ENCODE data around the gene HLA-DOA. TPM values are rescaled to one million over a fixed set of nuclear protein-coding genes. Genes with fewer than 3 reads are reported as not detected.

Gene HLA-DOA
- total RNA-seq, 3 donors from 2014 or later (not counting 1 experiment from before 2014, with no cell fraction given) = 1.2 to 4.3 (median 3.6) TPM

- H3K36me3 Mint-ChIP-seq = peaks cover 2% of the 10 kb centered on the region
- H3K9me3 Mint-ChIP-seq = peaks cover 0 to 2% of the 10 kb centered on the region in 2 donors
- H3K4me1 Mint-ChIP-seq = no peaks in the 10 kb centered on the region
- no peaks in the 10 kb centered on the region for H3K27me3 ChIP-seq (ENCODE audit: control insufficient read depth, insufficient read depth, low read length)
- H3K27me3 Mint-ChIP-seq (ENCODE audit: low read depth in 2 of 2) = peaks cover 16 to 28% of the 10 kb centered on the region in 2 donors
- H3K4me3 Mint-ChIP-seq = no peak overlapping the region
- peak overlapping the region in 1 of 2 donors; percentile 56 for H3K27ac Mint-ChIP-seq
- 47% methylated on average over 6 of the region's 6 CpGs for WGBS (ENCODE audit: insufficient coverage)
- DNase-seq (peak in 1 of 2 donors; percentile 63), ATAC-seq (peak; percentile 65 to 80 (median 69))
- TF ChIP-seq CTCF (IDR thresholded peaks at IDR 0.05) = no peak
- peak overlapping the region; percentile 99 for H3K27ac ChIP-seq (ENCODE audit: low read length)
- peaks cover 2% of the 10 kb centered on the region for H3K9me3 ChIP-seq (ENCODE audit: control insufficient read depth, insufficient read depth, low read length)
- no peaks in the 10 kb centered on the region for H3K36me3 ChIP-seq (ENCODE audit: control insufficient read depth, insufficient read depth, low read length)
- H3K4me3 ChIP-seq (ENCODE audit: low read length) = no peak overlapping the region
- peaks cover 14% of the 10 kb centered on the region for H3K4me1 ChIP-seq (ENCODE audit: control insufficient read depth, insufficient read depth, low read length)
- intact Hi-C loops (cut with micrococcal nuclease) = no loop called here
Observed at GRCh38 chr6:33029328-33030184, 20.2 kb upstream of the HLA-DOA start.

- DNase-seq (no peak), ATAC-seq (no peak)
- Mint-ChIP-seq H3K36me3 (no peaks in the 10 kb centered on the region), H3K27ac (no peak overlapping the region), H3K27me3 (ENCODE audit: low read depth in 2 of 2) (peaks cover 11 to 16% of the 10 kb centered on the region in 2 donors), H3K9me3 (no peaks in the 10 kb centered on the region), H3K4me1 (no peaks in the 10 kb centered on the region), H3K4me3 (no peak overlapping the region)
- WGBS (ENCODE audit: insufficient coverage) = 21% methylated on average over 1 of the region's 1 CpG
- H3K36me3 ChIP-seq (ENCODE audit: control insufficient read depth, insufficient read depth, low read length) = no peaks in the 10 kb centered on the region
- H3K27ac ChIP-seq (ENCODE audit: low read length) = peak overlapping the region; percentile 99
- intact Hi-C loops (cut with micrococcal nuclease) = no loop called here
- no peak overlapping the region for H3K4me3 ChIP-seq (ENCODE audit: low read length)
- no peak for TF ChIP-seq CTCF (IDR thresholded peaks at IDR 0.05)
- no peaks in the 10 kb centered on the region for H3K9me3 ChIP-seq (ENCODE audit: control insufficient read depth, insufficient read depth, low read length)
- no peaks in the 10 kb centered on the region for H3K27me3 ChIP-seq (ENCODE audit: control insufficient read depth, insufficient read depth, low read length)
- H3K4me1 ChIP-seq (ENCODE audit: control insufficient read depth, insufficient read depth, low read length) = peaks cover 14% of the 10 kb centered on the region
Observed at GRCh38 chr6:33028220-33028849, 18.9 kb upstream of the HLA-DOA start.

- TF ChIP-seq CTCF (IDR thresholded peaks at IDR 0.05) = no peak
- H3K27me3 ChIP-seq (ENCODE audit: control insufficient read depth, insufficient read depth, low read length) = no peaks in the 10 kb centered on the region
- H3K27me3 Mint-ChIP-seq (ENCODE audit: low read depth in 2 of 2) = peaks cover 6 to 8% of the 10 kb centered on the region in 2 donors
- intact Hi-C loops (cut with micrococcal nuclease) = no loop called here
- no peaks in the 10 kb centered on the region for H3K9me3 ChIP-seq (ENCODE audit: control insufficient read depth, insufficient read depth, low read length)
- H3K4me1 Mint-ChIP-seq = peaks cover 0 to 6% of the 10 kb centered on the region in 2 donors
- H3K27ac ChIP-seq (ENCODE audit: low read length) = no peak overlapping the region
- peaks cover 18% of the 10 kb centered on the region for H3K4me1 ChIP-seq (ENCODE audit: control insufficient read depth, insufficient read depth, low read length)
- no peak overlapping the region for H3K4me3 ChIP-seq (ENCODE audit: low read length)
- no peaks in the 10 kb centered on the region for H3K36me3 Mint-ChIP-seq
- no peak overlapping the region for H3K27ac Mint-ChIP-seq
- H3K36me3 ChIP-seq (ENCODE audit: control insufficient read depth, insufficient read depth, low read length) = no peaks in the 10 kb centered on the region
- no peak overlapping the region for H3K4me3 Mint-ChIP-seq
- H3K9me3 Mint-ChIP-seq = no peaks in the 10 kb centered on the region
- DNase-seq (no peak), ATAC-seq (no peak)
Observed at GRCh38 chr6:33024521-33024920, 15.1 kb upstream of the HLA-DOA start.
